ENCODE measurements around the gene ATP1A1. TPM values are rescaled to one million over a fixed set of nuclear protein-coding genes. Genes with fewer than 3 reads are reported as not detected.

The ATP1A1 gene
- total and polyA plus RNA-seq, 2 experiments from 2014 or later: 117 to 202 TPM

- no peak for TF ChIP-seq ZNF331 (CRISPR knock-in tag; IDR thresholded peaks at IDR 0.05; ENCODE audit: low read depth)
- no peak for TF ChIP-seq JUNB (IDR thresholded peaks at IDR 0.05; ENCODE audit: unreplicated experiment)
- TF ChIP-seq EZH2phosphoT487 (IDR thresholded peaks at IDR 0.05; ENCODE audit: unreplicated experiment): no peak
- no peak for TF ChIP-seq ZNF114 (CRISPR knock-in tag; IDR thresholded peaks at IDR 0.05)
- no peak for TF ChIP-seq CTCF (conservative IDR thresholded peaks at IDR 0.05; ENCODE audit: low read depth in 2 of 2)
- no peak for TF ChIP-seq POLR2AphosphoS5 (IDR thresholded peaks at IDR 0.05; ENCODE audit: low read depth)
- TF ChIP-seq NANOG (IDR thresholded peaks at IDR 0.05; ENCODE audit: borderline replicate concordance): no peak
- TF ChIP-seq ETS1 (IDR thresholded peaks at IDR 0.05): no peak
- TF ChIP-seq STAT1 (IDR thresholded peaks at IDR 0.05; ENCODE audit: unreplicated experiment): no peak
- no peak for TF ChIP-seq EZH2 (IDR thresholded peaks at IDR 0.05; ENCODE audit: low read depth, unreplicated experiment)
- no peak for TF ChIP-seq CREB1 (CRISPR knock-in tag; IDR thresholded peaks at IDR 0.05; ENCODE audit: low read depth)
- no peak for TF ChIP-seq ZNF462 (CRISPR knock-in tag; IDR thresholded peaks at IDR 0.05)
- TF ChIP-seq REST (IDR thresholded peaks at IDR 0.05; ENCODE audit: unreplicated experiment): no peak
Measured at GRCh38 chr1:116330846-116331245, 42.2 kb upstream of the ATP1A1 start.

More at GRCh38 chr1:116330846-116331245, 42.2 kb upstream of the ATP1A1 start:
- DNase-seq (ENCODE audit: low spot score) (no peak), ATAC-seq (no peak)
- Mint-ChIP-seq H3K9me3 (no peaks in the 10 kb centered on the region), H3K4me3 (no peak overlapping the region), H3K4me1 (peaks cover 26% of the 10 kb centered on the region), H3K36me3 (ENCODE audit: low read depth) (no peaks in the 10 kb centered on the region), H3K27ac (no peak overlapping the region), H3K27me3 (ENCODE audit: insufficient read depth, low read depth, poor library complexity) (peaks cover 4% of the 10 kb centered on the region)
- Histone ChIP-seq H3K36me3 (ENCODE audit: insufficient read depth) (no peaks in the 10 kb centered on the region), H3K4me3 (no peak overlapping the region), H3K79me2 (replicated peaks; ENCODE audit: insufficient read depth) (no peaks in the 10 kb centered on the region), H2AFZ (no peak overlapping the region), H3K27ac (ENCODE audit: low read depth) (no peak overlapping the region), H4K20me1 (replicated peaks; ENCODE audit: insufficient read depth) (no peaks in the 10 kb centered on the region), H3K27me3 (ENCODE audit: insufficient read depth) (no peaks in the 10 kb centered on the region), H3K4me1 (ENCODE audit: insufficient read depth) (peaks cover 12% of the 10 kb centered on the region), H3K9me2 (ENCODE audit: insufficient read depth) (no peaks in the 10 kb centered on the region), H3F3A (replicated peaks; ENCODE audit: low read depth) (no peaks in the 10 kb centered on the region), H3K4me2 (no peak overlapping the region)
